Body of pancreas (tissue), 4 donors: ENCODE data around the gene ETDC. TPM values are rescaled to one million over a fixed set of nuclear protein-coding genes. Genes with fewer than 3 reads are reported as not detected.

Experiments
- ATAC-seq: fragments of 150-250 bp; one replicate; pipeline ENCODE4 v1.9.1; 2016
- DNase-seq, 4 donors: peaks; one replicate each; pipeline ENCODE4 v3.0.0-alpha.2; 2019
- H3K27ac ChIP-seq, 4 donors: fragments of 200-600 bp; sonication (generic); 1 replicate in 3 of 4; 2 replicates in 1 of 4; pipeline versions ENCODE4 v1.5.1 to v1.6.1; 2016 to 2019; ENCODE audit warnings: mild to moderate bottlenecking in 1 of 4, mixed read lengths in 1 of 4, moderate library complexity in 1 of 4
- H3K27me3 ChIP-seq, 2 donors: fragments of 200-600 bp; sonication (generic); one replicate each; pipeline ENCODE4 v1.6.0; 2016; ENCODE audit warnings: mild to moderate bottlenecking in 1 of 2
- H3K36me3 ChIP-seq, 2 donors: fragments of 200-600 bp; sonication (generic); replicated peaks in 1 of 2; 2 replicates each; pipeline ENCODE4 v1.5.1; 2016; ENCODE audit warnings: low read depth in 2 of 2; ENCODE audit not compliant: insufficient read depth in 1 of 2
- H3K4me1 ChIP-seq: fragments of 200-600 bp; sonication (generic); one replicate; pipeline ENCODE4 v1.6.0; 2016
- H3K4me3 ChIP-seq, 2 donors: fragments of 200-600 bp; sonication (generic); 1 replicate in 1 of 2; 2 replicates in 1 of 2; pipeline ENCODE4 v1.5.1; 2016 to 2019
- H3K9me3 ChIP-seq, 3 donors: fragments of 200-600 bp; sonication (generic); 1 replicate in 2 of 3; 2 replicates in 1 of 3; pipeline ENCODE4 v1.5.1; 2016
- POLR2A ChIP-seq, 3 donors: fragments of 450-650 bp; IDR thresholded peaks; one replicate each; pipeline ENCODE4 v1.6.1; 2016; ENCODE audit warnings: antibody characterized with exemption in 3 of 3, mild to moderate bottlenecking in 2 of 3
- WGBS, 2 donors: methylation state at CpG; one replicate each; pipeline ENCODE4 v1.1.5; 2017; 5-methylcytosine and 5-hydroxymethylcytosine counted together
- intact Hi-C: fragments of 100-400 bp; cut with DNase I; formaldehyde crosslinking; loops from one replicate; pipeline ENCODE4 v1.15.1; 2023
- total RNA-seq, 2 donors: library from RNA; depleted of rRNA; stranded (reverse); fragments of >200 nt; gene quantifications; one replicate each; pipeline ENCODE4 v1.1.0, GENCODE V29; 2016
- TF ChIP-seq, protein P1 (sequence below), 7 experiments: fragments of 450-650 bp in 4 of 7; fragments of 200-600 bp in 3 of 7; sonication (generic) in 3 of 7; IDR thresholded peaks; one replicate each; pipeline ENCODE4 v1.5.1; 2016 to 2019; ENCODE audit warnings: antibody characterized with exemption in 7 of 7

Gene ETDC
- total RNA-seq, 2 donors from 2014 or later, result not detected

DNA sequence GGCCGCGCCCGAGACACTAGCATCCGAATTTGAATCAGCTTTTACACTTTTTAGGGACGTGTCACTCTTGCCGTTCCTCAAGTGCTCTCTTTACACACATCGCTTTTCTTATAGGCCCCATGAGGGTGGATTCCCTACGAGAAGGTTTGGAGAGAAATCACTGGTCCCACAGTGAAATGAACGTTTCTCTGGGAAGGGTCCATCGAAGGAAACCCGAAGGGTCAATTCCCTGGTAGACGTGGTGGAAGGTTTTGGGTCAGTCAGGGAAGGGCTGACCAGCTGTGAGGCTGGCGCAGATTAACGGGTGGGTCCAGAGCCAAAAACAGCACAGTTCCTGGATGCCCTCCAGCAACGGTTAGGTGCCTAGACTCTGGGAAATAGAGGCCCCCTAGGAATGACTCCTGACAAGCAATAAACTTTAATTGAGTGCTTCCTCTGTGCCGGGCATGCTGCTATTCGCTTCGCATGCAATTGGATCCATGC, 35.9 kb downstream of the ETDC start:
- Histone ChIP-seq H3K27me3 (no peaks in the 10 kb centered on the region), H3K9me3 (no peaks in the 10 kb centered on the region), H3K36me3 (no peaks in the 10 kb centered on the region), H3K27ac (peak overlapping the region; percentile 26 to 98 (median 80)), H3K4me3 (peak overlapping the region; percentile 57 to 58), H3K4me1 (peaks cover 13% of the 10 kb centered on the region)
- WGBS, 2 donors, result 0% methylated on average over 7 to 10 of the region's 18 CpGs
- intact Hi-C loops, result no loop called here
- no peak for TF ChIP-seq POLR2A (IDR thresholded peaks at IDR 0.05)
- TF ChIP-seq, protein P1, sequence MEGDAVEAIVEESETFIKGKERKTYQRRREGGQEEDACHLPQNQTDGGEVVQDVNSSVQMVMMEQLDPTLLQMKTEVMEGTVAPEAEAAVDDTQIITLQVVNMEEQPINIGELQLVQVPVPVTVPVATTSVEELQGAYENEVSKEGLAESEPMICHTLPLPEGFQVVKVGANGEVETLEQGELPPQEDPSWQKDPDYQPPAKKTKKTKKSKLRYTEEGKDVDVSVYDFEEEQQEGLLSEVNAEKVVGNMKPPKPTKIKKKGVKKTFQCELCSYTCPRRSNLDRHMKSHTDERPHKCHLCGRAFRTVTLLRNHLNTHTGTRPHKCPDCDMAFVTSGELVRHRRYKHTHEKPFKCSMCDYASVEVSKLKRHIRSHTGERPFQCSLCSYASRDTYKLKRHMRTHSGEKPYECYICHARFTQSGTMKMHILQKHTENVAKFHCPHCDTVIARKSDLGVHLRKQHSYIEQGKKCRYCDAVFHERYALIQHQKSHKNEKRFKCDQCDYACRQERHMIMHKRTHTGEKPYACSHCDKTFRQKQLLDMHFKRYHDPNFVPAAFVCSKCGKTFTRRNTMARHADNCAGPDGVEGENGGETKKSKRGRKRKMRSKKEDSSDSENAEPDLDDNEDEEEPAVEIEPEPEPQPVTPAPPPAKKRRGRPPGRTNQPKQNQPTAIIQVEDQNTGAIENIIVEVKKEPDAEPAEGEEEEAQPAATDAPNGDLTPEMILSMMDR (IDR thresholded peaks at IDR 0.05), result no peak
- DNase-seq (peak; percentile 58 to 73 (median 66)), ATAC-seq (peak; percentile 33)

DNA sequence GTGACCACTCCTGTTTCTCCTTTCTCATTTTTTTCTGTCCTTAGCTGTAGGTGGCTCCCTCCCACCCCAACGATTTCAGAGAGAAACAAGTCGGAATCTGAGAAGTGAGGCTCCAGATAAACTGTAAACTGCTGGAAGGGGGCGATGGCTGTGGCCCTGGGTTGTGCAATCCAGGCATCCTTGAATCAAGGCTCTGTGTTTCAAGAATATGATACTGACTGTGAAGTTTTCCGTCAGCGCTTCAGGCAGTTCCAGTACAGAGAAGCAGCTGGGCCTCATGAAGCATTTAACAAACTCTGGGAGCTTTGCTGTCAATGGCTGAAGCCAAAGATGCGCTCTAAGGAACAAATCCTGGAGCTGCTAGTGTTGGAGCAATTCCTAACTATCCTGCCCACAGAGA, 37.7 kb downstream of the ETDC start:
- no peak for TF ChIP-seq POLR2A (IDR thresholded peaks at IDR 0.05)
- TF ChIP-seq, protein P1 (IDR thresholded peaks at IDR 0.05), result no peak
- Histone ChIP-seq H3K4me3 (no peak overlapping the region), H3K36me3 (no peaks in the 10 kb centered on the region), H3K27me3 (no peaks in the 10 kb centered on the region), H3K27ac (no peak overlapping the region), H3K9me3 (no peaks in the 10 kb centered on the region), H3K4me1 (peaks cover 12% of the 10 kb centered on the region)
- 76 to 83% methylated on average over 5 to 6 of the region's 6 CpGs for WGBS, 2 donors
- ATAC-seq (no peak), DNase-seq (no peak)
- intact Hi-C loops, result no loop called here

DNA sequence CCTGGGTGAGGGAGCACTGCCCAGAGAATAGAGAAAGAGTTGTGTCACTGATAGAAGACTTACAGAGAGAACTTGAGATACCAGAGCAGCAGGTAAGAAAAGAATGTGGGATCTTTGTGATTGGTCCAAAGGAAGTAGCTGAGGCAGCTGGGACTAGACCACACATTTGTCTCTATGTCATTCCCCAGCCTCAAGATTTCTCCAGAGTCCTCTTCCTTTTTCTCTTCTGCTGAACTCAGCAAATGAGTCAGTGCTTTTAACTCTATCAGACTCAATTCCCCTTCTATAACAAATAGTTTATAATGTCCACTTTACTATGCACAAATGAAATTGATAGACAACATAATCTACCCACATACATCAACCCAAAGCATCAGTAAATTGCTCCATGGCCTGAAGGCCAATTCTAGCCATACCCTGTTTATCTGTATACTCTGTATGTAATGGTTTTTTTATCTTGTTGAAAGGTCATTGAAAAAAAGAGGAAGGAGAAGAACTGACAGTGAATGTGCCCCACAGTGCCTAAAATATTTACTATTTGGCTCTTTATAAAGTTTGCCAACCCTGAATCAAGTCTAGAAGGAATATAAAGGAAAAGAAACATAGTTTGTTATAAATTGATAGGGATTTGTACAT, 38.2 kb downstream of the ETDC start:
- DNase-seq, result no peak
- TF ChIP-seq, protein P1 (IDR thresholded peaks at IDR 0.05), result no peak
- no peak for TF ChIP-seq POLR2A (IDR thresholded peaks at IDR 0.05)
- Histone ChIP-seq H3K27me3 (no peaks in the 10 kb centered on the region), H3K4me1 (peaks cover 9% of the 10 kb centered on the region), H3K9me3 (no peaks in the 10 kb centered on the region), H3K36me3 (no peaks in the 10 kb centered on the region), H3K27ac (no peak overlapping the region), H3K4me3 (no peak overlapping the region)
- no peak for ATAC-seq
- intact Hi-C loops, result no loop called here

DNA sequence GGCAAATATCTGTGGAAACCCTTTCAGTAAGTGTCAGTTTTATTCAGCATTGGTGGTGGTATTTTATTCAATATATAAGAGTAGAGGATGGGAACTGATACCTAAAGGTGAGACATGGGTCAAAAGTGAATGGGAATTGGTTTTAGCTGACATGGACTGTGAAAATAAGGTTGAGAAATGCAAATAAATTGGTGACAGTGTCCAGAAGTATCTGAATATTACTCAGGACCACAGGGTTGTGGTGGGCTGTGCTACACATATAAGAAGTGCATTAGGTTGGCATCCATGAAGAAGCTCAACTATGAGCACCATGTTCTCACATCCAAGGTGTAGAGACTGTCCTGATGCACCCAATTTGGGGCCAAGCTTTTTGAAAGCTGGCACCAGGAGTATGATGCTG, 45.0 kb downstream of the ETDC start:
- Histone ChIP-seq H3K27ac (no peak overlapping the region), H3K36me3 (no peaks in the 10 kb centered on the region), H3K27me3 (no peaks in the 10 kb centered on the region), H3K9me3 (no peaks in the 10 kb centered on the region), H3K4me3 (no peak overlapping the region), H3K4me1 (no peaks in the 10 kb centered on the region)
- no peak for TF ChIP-seq POLR2A (IDR thresholded peaks at IDR 0.05)
- TF ChIP-seq, protein P1 (IDR thresholded peaks at IDR 0.05), result no peak
- intact Hi-C loops, result no loop called here
- ATAC-seq, result no peak
- no peak for DNase-seq

Other genes with a start within 250 kb of the ETDC start
- 1 to 10 TPM; 1.0 to 2.3 TPM for gene SMIM10L2B, start 210.8 kb upstream of the ETDC start, total RNA-seq
- not detected for gene ETDB, start 189.0 kb upstream of the ETDC start, total RNA-seq
- not detected for gene CT55, start 138.1 kb upstream of the ETDC start, total RNA-seq
- not detected for gene ETDA, start 57.4 kb upstream of the ETDC start, total RNA-seq
- gene ZNF75D, start 34.6 kb downstream of the ETDC start, total RNA-seq, result 10 to 100 TPM in 1 of 2 donors, 1 to 10 TPM in 1; 9.1 to 11.2 TPM
- gene ZNF449, start 35.3 kb downstream of the ETDC start, total RNA-seq, result 1 to 10 TPM; 5.3 to 8.6 TPM
- gene SMIM10L2A, start 112.5 kb downstream of the ETDC start, total RNA-seq, result 1 to 10 TPM; 2.9 to 4.0 TPM
- 1 to 10 TPM; 4.7 to 6.9 TPM for gene INTS6L, start 211.2 kb downstream of the ETDC start, total RNA-seq